Stimulated activated CD4-positive, alpha-beta T cell treated with anti-CD3 and anti-CD28 coated beads, Interleukin-12 subunit alpha, Interleukin-12 subunit beta, amount 100 ng/mL, for 24 hours (primary cell): ENCODE data around the gene FBXW7.

Experiments
- DNase-seq, 2 experiments: peaks; one replicate each; pipeline ENCODE4 v3.0.0-alpha.2; 2020; ENCODE audit warnings: low read depth in 2 of 2

The FBXW7 gene

DNA sequence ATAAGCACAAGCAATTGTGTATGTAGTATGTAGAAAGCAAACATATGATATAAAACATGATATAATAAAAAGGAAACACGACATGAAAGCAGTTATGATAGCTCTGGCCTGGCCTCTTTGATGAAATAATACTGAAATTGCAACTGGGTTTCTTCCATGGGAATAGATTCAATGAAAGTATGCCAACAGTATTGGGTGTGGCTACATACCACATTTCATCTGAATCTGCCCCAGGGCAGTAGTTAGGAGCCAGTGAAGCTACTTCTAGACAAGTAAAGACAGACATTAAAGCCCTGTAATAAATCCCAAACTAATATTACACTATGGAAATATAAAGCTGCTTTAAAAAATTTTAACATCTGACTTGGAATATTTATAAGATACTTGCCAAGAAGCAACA is 207.3 kb downstream of the FBXW7 start:
- no peak for DNase-seq

DNA sequence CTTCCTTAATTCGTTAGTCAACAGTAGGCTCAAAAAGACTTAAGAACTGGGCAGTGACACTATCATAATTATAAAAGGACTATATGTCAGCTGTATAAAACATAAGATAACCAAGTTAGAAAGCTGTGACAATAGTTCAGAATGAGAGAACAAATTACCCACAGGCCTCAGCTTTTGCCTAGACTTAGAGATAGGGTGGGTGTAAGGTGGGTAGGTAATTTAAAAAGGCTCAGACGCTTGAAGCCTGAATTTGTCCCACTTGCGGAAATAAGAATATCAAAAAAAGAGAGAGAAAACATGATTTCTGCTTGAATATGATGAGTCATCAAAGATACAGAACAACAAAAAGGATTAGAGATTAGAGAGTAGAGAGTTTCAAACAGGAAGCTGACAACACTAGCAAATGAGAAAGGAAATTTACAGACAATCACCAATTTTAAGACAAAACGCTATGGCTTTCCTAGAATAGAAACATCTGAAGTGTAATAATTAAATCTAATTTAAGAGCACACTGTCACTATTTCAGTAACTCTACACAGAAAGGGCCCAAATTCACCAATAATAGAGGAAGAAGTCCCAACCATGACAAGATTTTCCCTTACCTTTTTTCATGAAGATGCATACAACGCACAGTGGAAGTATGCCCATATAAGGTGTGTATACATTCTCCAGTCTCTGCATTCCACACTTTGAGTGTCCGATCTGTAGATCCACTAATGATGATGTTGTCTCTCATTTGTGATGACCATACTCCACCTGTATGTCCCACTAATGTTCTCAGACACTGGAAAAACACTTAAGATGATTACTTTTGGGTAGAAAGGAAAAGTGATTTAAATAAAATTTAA is 208.1 kb downstream of the FBXW7 start:
- DNase-seq, result no peak

DNA sequence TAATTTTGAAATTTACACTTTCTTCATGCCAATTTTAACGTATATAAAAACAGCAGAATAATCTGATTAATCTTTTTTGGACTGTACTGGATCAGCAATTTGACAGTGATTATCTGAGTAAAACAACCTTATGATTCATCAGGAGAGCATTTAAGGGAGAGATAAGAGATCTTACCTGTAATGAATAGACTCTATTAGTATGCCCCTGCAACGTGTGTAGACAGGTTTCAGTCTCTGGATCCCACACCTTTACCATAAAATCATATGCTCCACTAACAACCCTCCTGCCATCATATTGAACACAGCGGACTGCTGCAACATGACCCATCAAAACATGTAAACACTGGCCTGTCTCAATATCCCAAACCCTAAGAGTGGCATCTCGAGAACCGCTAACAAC is 210.1 kb downstream of the FBXW7 start:
- no peak for DNase-seq

GRCh38 chr4:152323221-152323620 is 212.7 kb downstream of the FBXW7 start:
- no peak for DNase-seq

GRCh38 chr4:152322656-152323055 is 213.2 kb downstream of the FBXW7 start:
- DNase-seq, result no peak

- no peak for DNase-seq
Measured at GRCh38 chr4:152321923-152322322, 214.0 kb downstream of the FBXW7 start.

GRCh38 chr4:152321398-152321797 is 214.5 kb downstream of the FBXW7 start:
- DNase-seq, result no peak

GRCh38 chr4:152316969-152317368 is 218.9 kb downstream of the FBXW7 start:
- DNase-seq, result no peak

DNA sequence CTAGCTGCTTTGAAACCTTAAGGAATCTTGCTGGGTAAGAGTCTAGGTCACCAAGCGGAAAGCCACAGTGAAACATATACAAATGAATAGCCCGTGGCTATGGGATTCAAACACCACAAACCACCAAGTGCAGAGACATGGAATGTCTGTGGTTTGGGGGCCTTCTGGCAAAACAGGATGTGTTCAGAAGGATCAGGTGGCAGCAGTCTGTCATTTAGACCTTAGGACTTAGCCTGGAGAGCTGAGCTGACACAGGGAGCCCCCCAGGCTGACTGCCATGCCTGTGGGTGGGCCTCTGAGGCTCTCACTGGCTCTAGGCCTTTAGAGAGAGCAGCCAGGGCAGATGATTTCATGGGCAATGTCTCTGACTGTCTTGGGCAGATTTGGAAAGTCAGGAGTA is 225.6 kb downstream of the FBXW7 start:
- DNase-seq, result no peak

GRCh38 chr4:152309418-152309817 is 226.5 kb downstream of the FBXW7 start:
- DNase-seq, result no peak

DNA sequence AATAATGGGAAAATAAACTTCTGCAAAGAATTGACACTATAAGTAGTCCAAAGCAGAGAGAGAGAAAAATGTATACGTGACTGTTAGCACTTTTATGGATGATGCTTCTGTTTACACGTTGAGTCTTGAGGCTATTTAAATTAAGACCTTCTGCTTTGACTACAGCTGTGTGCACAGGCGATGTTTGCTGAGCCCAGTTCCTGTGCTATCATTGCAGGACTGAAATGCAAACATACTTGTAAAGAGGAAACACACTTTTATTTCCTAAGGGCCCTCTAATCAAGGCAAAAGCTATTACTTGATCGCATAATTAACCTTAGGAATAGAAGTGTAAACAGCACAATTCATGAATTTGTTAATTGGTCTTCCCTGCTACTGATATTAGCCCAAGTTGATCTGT is 226.9 kb downstream of the FBXW7 start:
- DNase-seq, result no peak

GRCh38 chr4:152307669-152308068 is 228.2 kb downstream of the FBXW7 start:
- DNase-seq, result no peak

DNA sequence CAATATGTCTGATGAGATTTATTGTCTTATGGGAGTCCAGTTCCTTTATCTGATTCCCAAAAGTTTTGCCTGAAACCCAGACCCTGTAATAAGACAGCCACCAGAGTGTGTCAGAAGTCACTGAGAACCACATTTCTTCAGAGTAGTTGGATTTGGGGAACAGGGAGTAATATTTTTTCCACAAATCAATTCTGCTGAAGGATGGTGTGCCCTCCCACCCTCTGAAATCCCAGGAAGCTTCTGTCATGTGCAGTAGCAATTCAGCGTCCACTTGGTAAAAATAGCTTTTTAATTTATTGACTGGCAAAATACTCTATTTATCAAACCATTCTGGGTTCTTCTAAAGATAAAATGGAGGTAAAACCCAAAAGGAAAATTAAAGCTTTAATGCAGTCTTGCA is 229.4 kb downstream of the FBXW7 start:
- DNase-seq, result no peak

- no peak for DNase-seq
Measured at GRCh38 chr4:152304220-152304619, 231.7 kb downstream of the FBXW7 start.

- no peak for DNase-seq
Measured at GRCh38 chr4:152301381-152301780, 234.5 kb downstream of the FBXW7 start.

GRCh38 chr4:152299553-152299952 is 236.3 kb downstream of the FBXW7 start:
- no peak for DNase-seq

DNA sequence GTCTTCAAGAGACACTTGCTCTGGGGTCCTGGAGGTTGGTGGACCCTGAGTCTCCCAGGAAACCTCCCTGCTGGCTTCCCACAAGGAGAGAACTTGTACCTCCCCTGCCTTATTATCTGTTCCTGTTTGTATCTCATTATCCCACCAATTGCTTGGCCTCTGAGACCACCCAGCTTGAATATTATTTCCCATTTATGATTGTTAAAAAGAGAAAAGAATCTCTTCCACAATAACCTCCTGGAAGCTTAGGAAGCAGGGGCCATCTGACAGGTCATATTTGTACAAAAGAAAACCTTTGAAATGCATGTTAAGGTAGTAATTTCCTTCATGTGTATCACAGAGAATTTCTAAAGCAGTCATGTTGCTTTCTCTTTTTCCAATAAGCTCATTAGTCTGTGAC is 239.5 kb downstream of the FBXW7 start:
- no peak for DNase-seq

- DNase-seq, result no peak
Measured at GRCh38 chr4:152294765-152295164, 241.1 kb downstream of the FBXW7 start.

DNA sequence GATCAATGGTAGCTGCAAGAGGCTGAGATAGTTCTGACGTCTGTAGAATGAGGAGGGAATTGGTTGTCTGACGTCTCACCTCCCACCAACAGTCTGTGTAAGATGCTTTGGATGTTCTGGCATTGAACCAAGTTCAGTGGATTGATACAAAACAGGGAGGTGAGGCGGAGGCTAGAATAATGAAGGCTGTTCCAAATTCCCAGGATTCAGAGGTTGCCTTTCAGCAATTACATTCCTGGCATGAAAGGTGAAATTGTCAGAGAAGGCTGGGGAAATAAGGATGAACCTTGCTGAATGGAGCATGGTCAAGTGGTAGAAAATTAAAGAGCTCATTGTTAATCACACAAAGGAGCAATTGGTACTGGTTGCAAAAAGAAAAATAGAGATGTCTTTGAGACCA is 241.6 kb downstream of the FBXW7 start:
- DNase-seq, result no peak

DNA sequence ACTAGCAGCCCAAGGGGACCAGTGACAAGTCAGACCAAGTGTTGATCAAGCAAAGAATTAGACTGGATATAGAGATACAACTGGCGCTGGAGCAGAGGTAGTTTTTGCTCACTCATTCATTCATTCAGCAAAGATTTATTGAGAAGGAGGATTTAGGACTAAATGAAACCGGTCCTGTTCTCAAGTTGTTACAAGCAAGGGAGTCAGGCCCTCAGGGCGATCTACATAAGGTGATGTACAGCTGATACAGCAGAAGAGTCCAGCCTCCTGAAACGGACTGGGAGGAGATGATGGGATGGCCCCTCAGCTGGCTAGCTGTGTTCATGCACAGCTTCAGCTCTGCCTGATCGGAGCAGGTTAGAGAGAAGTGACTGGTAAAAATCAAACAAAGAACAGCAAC is 242.4 kb downstream of the FBXW7 start:
- DNase-seq, result no peak

- no peak for DNase-seq
Measured at GRCh38 chr4:152290366-152290921, 245.4 kb downstream of the FBXW7 start.

GRCh38 chr4:152289941-152290340 is 246.0 kb downstream of the FBXW7 start:
- DNase-seq, result no peak

GRCh38 chr4:152289541-152289940 is 246.4 kb downstream of the FBXW7 start:
- DNase-seq, result no peak
